ENCODE measurements around the gene MAX. TPM values are rescaled to one million over a fixed set of nuclear protein-coding genes. Genes with fewer than 3 reads are reported as not detected.

MAX gene
- total RNA-seq, 2 donors from 2014 or later: 73.2 to 79.0 TPM

DNA sequence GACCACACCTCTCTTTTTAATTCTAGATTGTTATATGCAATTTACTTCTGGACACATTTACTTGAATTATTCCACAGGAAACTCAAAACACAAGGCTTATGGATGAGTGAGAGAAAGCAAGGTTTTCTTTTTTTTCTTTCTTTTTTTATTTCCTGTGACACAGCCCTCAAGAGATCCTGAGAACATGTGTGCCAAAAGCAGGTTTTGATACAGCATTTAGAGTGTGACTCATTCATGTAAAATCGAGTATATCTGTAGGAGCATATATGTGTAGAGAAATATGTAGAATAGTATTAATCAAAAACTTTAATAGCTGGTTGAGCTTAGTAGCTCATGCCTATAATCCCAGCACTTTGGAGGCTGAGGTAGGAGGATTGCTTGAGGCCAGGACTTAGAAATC, 4.4 kb upstream of the MAX start:
- no peak for DNase-seq (ENCODE audit: low spot score)
- Histone ChIP-seq H3K27ac (no peak overlapping the region), H3K36me3 (no peaks in the 10 kb centered on the region), H3K4me3 (no peak overlapping the region), H3K4me1 (replicated peaks) (no peaks in the 10 kb centered on the region), H3K27me3 (replicated peaks; ENCODE audit: insufficient read depth) (no peaks in the 10 kb centered on the region), H3K9me3 (no peaks in the 10 kb centered on the region)
- no peak for TF ChIP-seq POLR2AphosphoS5 (IDR thresholded peaks at IDR 0.05)
- TF ChIP-seq, protein P1, sequence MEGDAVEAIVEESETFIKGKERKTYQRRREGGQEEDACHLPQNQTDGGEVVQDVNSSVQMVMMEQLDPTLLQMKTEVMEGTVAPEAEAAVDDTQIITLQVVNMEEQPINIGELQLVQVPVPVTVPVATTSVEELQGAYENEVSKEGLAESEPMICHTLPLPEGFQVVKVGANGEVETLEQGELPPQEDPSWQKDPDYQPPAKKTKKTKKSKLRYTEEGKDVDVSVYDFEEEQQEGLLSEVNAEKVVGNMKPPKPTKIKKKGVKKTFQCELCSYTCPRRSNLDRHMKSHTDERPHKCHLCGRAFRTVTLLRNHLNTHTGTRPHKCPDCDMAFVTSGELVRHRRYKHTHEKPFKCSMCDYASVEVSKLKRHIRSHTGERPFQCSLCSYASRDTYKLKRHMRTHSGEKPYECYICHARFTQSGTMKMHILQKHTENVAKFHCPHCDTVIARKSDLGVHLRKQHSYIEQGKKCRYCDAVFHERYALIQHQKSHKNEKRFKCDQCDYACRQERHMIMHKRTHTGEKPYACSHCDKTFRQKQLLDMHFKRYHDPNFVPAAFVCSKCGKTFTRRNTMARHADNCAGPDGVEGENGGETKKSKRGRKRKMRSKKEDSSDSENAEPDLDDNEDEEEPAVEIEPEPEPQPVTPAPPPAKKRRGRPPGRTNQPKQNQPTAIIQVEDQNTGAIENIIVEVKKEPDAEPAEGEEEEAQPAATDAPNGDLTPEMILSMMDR (IDR thresholded peaks at IDR 0.05): no peak
- no peak for TF ChIP-seq POLR2A (IDR thresholded peaks at IDR 0.05)
- intact Hi-C loops (cut with DNase I): no loop called here
- 76% methylated on average over 1 of the region's 1 CpG for WGBS

- no peak for DNase-seq (ENCODE audit: low spot score)
- intact Hi-C loops (cut with DNase I): no loop called here
- Histone ChIP-seq H3K4me1 (replicated peaks) (no peaks in the 10 kb centered on the region), H3K4me3 (no peak overlapping the region), H3K27me3 (replicated peaks; ENCODE audit: insufficient read depth) (no peaks in the 10 kb centered on the region), H3K9me3 (no peaks in the 10 kb centered on the region), H3K36me3 (no peaks in the 10 kb centered on the region), H3K27ac (no peak overlapping the region)
- TF ChIP-seq, protein P1 (IDR thresholded peaks at IDR 0.05): no peak
- TF ChIP-seq POLR2AphosphoS5 (IDR thresholded peaks at IDR 0.05) (no peak), POLR2A (IDR thresholded peaks at IDR 0.05) (no peak)
- WGBS: 94% methylated on average over 4 of the region's 4 CpGs
Measured at GRCh38 chr14:65106316-65106715, 4.0 kb upstream of the MAX start.

DNA sequence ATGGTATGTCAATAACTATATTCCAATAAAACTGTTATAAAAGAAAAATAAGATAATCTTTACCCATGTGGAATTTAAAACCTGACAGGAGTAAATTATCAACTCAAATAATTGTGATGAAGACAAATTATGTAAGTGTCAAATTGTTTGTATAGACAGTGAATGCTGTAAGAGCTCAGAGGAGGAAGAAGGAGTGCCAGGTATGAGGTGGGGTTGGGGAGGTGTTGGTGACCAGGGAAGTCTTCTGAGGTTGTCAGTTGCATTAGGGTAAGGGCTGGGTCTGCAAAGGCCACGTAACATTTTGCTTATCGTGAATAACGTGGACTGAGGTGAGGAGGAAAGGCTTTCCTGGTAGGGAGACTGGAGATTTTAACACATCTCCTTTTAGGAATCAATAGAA, 2.5 kb upstream of the MAX start:
- H3K27ac ChIP-seq: no peak overlapping the region
- intact Hi-C loops (cut with DNase I): loop anchor here (5.0 kb wide), 2 partner anchors 53 to 77 kb away; no protein-coding TSS in a partner anchor
- H3K36me3 ChIP-seq: no peaks in the 10 kb centered on the region
- no peak for DNase-seq (ENCODE audit: low spot score)
- WGBS: 64% methylated on average over 3 of the region's 3 CpGs
- no peaks in the 10 kb centered on the region for H3K27me3 ChIP-seq (replicated peaks; ENCODE audit: insufficient read depth)
- no peak overlapping the region for H3K4me3 ChIP-seq
- H3K9me3 ChIP-seq: no peaks in the 10 kb centered on the region
- no peaks in the 10 kb centered on the region for H3K4me1 ChIP-seq (replicated peaks)
- TF ChIP-seq POLR2A (IDR thresholded peaks at IDR 0.05): no peak
- no peak for TF ChIP-seq POLR2AphosphoS5 (IDR thresholded peaks at IDR 0.05)
- TF ChIP-seq, protein P1 (IDR thresholded peaks at IDR 0.05): no peak

GRCh38 chr14:65103150-65103760, 938 bp upstream of the MAX start:
- intact Hi-C loops (cut with DNase I): loop anchor here (2.0 to 5.0 kb wide), 3 partner anchors 54 to 116 kb away; partner anchors contain the start of gene FNTB
- Histone ChIP-seq H3K4me3 (peak overlapping the region; percentile 41 to 61), H3K27me3 (replicated peaks; ENCODE audit: insufficient read depth) (no peaks in the 10 kb centered on the region), H3K27ac (peak overlapping the region; percentile 54 to 62), H3K9me3 (no peaks in the 10 kb centered on the region), H3K4me1 (replicated peaks) (peaks cover 2% of the 10 kb centered on the region), H3K36me3 (no peaks in the 10 kb centered on the region)
- 13% methylated on average over 22 of the region's 22 CpGs for WGBS
- TF ChIP-seq POLR2AphosphoS5 (IDR thresholded peaks at IDR 0.05) (no peak), POLR2A (IDR thresholded peaks at IDR 0.05) (no peak)
- TF ChIP-seq, protein P1 (IDR thresholded peaks at IDR 0.05): no peak
- no peak for DNase-seq (ENCODE audit: low spot score)
